GM19238 (cell line): Measurements from ENCODE around the gene TMPRSS9.
"Not testable (repeated sequence)": the region's sequence is repeated elsewhere in the genome, so short reads cannot be mapped to it uniquely, and the experiment has no call there.

ENCODE experiments used
- DNase-seq: peaks from one replicate; pipeline ENCODE4 v3.0.0; 2011; ENCODE audit warnings: low spot score; ENCODE audit not compliant: insufficient read length

Gene TMPRSS9

GRCh38 chr19:2455851-2456570 is 95.9 kb downstream of the TMPRSS9 start:
- DNase-seq: peak; percentile 76

GRCh38 chr19:2457394-2458037 is 97.5 kb downstream of the TMPRSS9 start:
- no peak for DNase-seq

- no peak for DNase-seq
Observed at GRCh38 chr19:2458054-2458453, 98.0 kb downstream of the TMPRSS9 start.

GRCh38 chr19:2458776-2459175 is 98.7 kb downstream of the TMPRSS9 start:
- not testable (repeated sequence) for DNase-seq

- no peak for DNase-seq
Observed at GRCh38 chr19:2460245-2460644, 100.2 kb downstream of the TMPRSS9 start.

GRCh38 chr19:2461751-2462634 is 101.9 kb downstream of the TMPRSS9 start:
- peak; percentile 85 for DNase-seq

- DNase-seq: no peak
Observed at GRCh38 chr19:2462635-2463421, 102.8 kb downstream of the TMPRSS9 start.

- not testable (repeated sequence) for DNase-seq
Observed at GRCh38 chr19:2463694-2464093, 103.6 kb downstream of the TMPRSS9 start.

- no peak for DNase-seq
Observed at GRCh38 chr19:2464389-2464788, 104.3 kb downstream of the TMPRSS9 start.

- DNase-seq: no peak
Observed at GRCh38 chr19:2468596-2468995, 108.5 kb downstream of the TMPRSS9 start.

GRCh38 chr19:2469102-2469914 is 109.2 kb downstream of the TMPRSS9 start:
- no peak for DNase-seq

GRCh38 chr19:2469915-2470200 is 109.8 kb downstream of the TMPRSS9 start:
- DNase-seq: not testable (repeated sequence)

- peak; percentile 81 for DNase-seq
Observed at GRCh38 chr19:2474232-2475017, 114.4 kb downstream of the TMPRSS9 start.

- DNase-seq: no peak
Observed at GRCh38 chr19:2475018-2475701, 115.1 kb downstream of the TMPRSS9 start.
